Lung (tissue), 12 donors: ENCODE results near the gene ZNF358. TPM values are rescaled to one million over a fixed set of nuclear protein-coding genes. Genes with fewer than 3 reads are reported as not detected.

Source experiments
- ATAC-seq: fragments of 200-7000 bp; cut with Tn5 transposase; one replicate; pipeline ENCODE4 v1.9.1; 2020; ENCODE audit warnings: moderate number of reproducible peaks; ENCODE audit not compliant: insufficient read depth, low FRiP score
- DNase-seq, 3 donors: peaks; one replicate each; pipeline ENCODE4 v3.0.0-alpha.2; 2013 to 2017
- H3K27ac ChIP-seq, 2 donors: one replicate each; pipeline ENCODE4 v1.5.1; 2013; ENCODE audit warnings: mild to moderate bottlenecking in 2 of 2, moderate library complexity in 2 of 2, control low read depth in 1 of 2, inconsistent platforms in 1 of 2, low read depth in 1 of 2, low read length in 1 of 2
- H3K27me3 ChIP-seq, 3 donors: one replicate each; pipeline ENCODE4 v1.5.1; 2013; ENCODE audit warnings: low read length in 2 of 3; ENCODE audit not compliant: control insufficient read depth in 3 of 3, insufficient read depth in 3 of 3
- H3K36me3 ChIP-seq, 4 donors: one replicate each; pipeline ENCODE4 v1.5.1; 2013; ENCODE audit warnings: low read length in 4 of 4, mild to moderate bottlenecking in 1 of 4, moderate library complexity in 1 of 4; ENCODE audit not compliant: control insufficient read depth in 4 of 4, insufficient read depth in 4 of 4
- H3K4me1 ChIP-seq, 5 donors: one replicate each; pipeline ENCODE4 v1.5.1; 2013; ENCODE audit warnings: low read length in 5 of 5, mild to moderate bottlenecking in 2 of 5, moderate library complexity in 1 of 5; ENCODE audit not compliant: control insufficient read depth in 5 of 5, insufficient read depth in 5 of 5
- H3K4me3 ChIP-seq: one replicate; pipeline ENCODE4 v1.5.1; 2013; ENCODE audit warnings: mild to moderate bottlenecking, control low read depth, moderate library complexity
- H3K9ac ChIP-seq, 2 donors: one replicate each; pipeline ENCODE4 v1.5.1; 2013; ENCODE audit warnings: low read length in 2 of 2, control low read depth in 1 of 2; ENCODE audit not compliant: insufficient read depth in 1 of 2
- H3K9me3 ChIP-seq, 4 donors: one replicate each; pipeline ENCODE4 v1.5.1; 2013; ENCODE audit warnings: low read length in 3 of 4, mild to moderate bottlenecking in 1 of 4, moderate library complexity in 1 of 4; ENCODE audit not compliant: control insufficient read depth in 4 of 4, insufficient read depth in 3 of 4
- CTCF ChIP-seq: IDR thresholded peaks from 2 replicates; pipeline ENCODE4 v1.5.1; 2012; ENCODE audit warnings: mild to moderate bottlenecking; ENCODE audit errors: control extremely low read depth, extremely low read depth
- WGBS, 2 donors: extraction: QIAGEN DNeasy Blood & Tissue Kit; methylation state at CpG; one replicate each; pipeline ENCODE4 v1.1.7; 2013; 5-methylcytosine and 5-hydroxymethylcytosine counted together
- polyA plus RNA-seq, 2 donors: library from polyadenylated mRNA; stranded (reverse); fragments of 200-250 nt; gene quantifications; one replicate each; pipeline ENCODE4 v1.2.1, GENCODE V29; 2013
- total RNA-seq, 2 donors: library from RNA; depleted of rRNA in 1 of 2; stranded (reverse); fragments of >200 nt in 1 of 2; gene quantifications; one replicate each; pipeline ENCODE4 v1.2.1, GENCODE V29; 2014 to 2021
- donor health status: control.
- donor health status: control.
- donor health status: Bipolar disorder and iron deficiency.
- donor health status: healthy.
- donor health status: DM: yes; HTN: yes; CAD: no.

ZNF358 gene
- total and polyA plus RNA-seq, 4 donors = 24.2 to 71.8 (median 34.7) TPM

GRCh38 chr19:7528522-7529245 is 12.8 kb downstream of the ZNF358 start:
- Histone ChIP-seq H3K9ac (no peak overlapping the region), H3K27ac (no peak overlapping the region), H3K36me3 (peaks cover 0 to 44% (median 8%) of the 10 kb centered on the region in 4 donors), H3K4me1 (peaks cover 0 to 6% (median 0%) of the 10 kb centered on the region in 5 donors), H3K27me3 (no peaks in the 10 kb centered on the region), H3K4me3 (no peak overlapping the region), H3K9me3 (no peaks in the 10 kb centered on the region)
- no peak for TF ChIP-seq CTCF
- ATAC-seq (no peak), DNase-seq (no peak)
- 93 to 96% methylated on average over 32 of the region's 32 CpGs for WGBS, 2 donors

- DNase-seq (no peak), ATAC-seq (no peak)
- no peaks in the 10 kb centered on the region for H3K9me3 ChIP-seq
- WGBS, 2 donors = 85 to 92% methylated on average over 15 of the region's 15 CpGs
- TF ChIP-seq CTCF = no peak
- H3K4me1 ChIP-seq = peaks cover 0 to 6% (median 0%) of the 10 kb centered on the region in 5 donors
- H3K27me3 ChIP-seq = no peaks in the 10 kb centered on the region
- peaks cover 0 to 44% (median 8%) of the 10 kb centered on the region in 4 donors for H3K36me3 ChIP-seq
- H3K4me3 ChIP-seq = no peak overlapping the region
- H3K27ac ChIP-seq = no peak overlapping the region
- no peak overlapping the region for H3K9ac ChIP-seq
Observed at GRCh38 chr19:7529246-7529600, 13.3 kb downstream of the ZNF358 start.

- H3K27ac ChIP-seq = no peak overlapping the region
- H3K4me3 ChIP-seq = no peak overlapping the region
- ATAC-seq (no peak), DNase-seq (no peak)
- no peak overlapping the region for H3K9ac ChIP-seq
- TF ChIP-seq CTCF = no peak
- peaks cover 0 to 39% (median 8%) of the 10 kb centered on the region in 4 donors for H3K36me3 ChIP-seq
- H3K27me3 ChIP-seq = no peaks in the 10 kb centered on the region
- no peaks in the 10 kb centered on the region for H3K9me3 ChIP-seq
- 96 to 98% methylated on average over 33 of the region's 33 CpGs for WGBS, 2 donors
- H3K4me1 ChIP-seq = peaks cover 0 to 6% (median 0%) of the 10 kb centered on the region in 5 donors
Observed at GRCh38 chr19:7529610-7530490, 13.9 kb downstream of the ZNF358 start.
